Measurements from ENCODE around the gene TRIM46.

- no peak for TF ChIP-seq CTCF (IDR thresholded peaks at IDR 0.05)
- TF ChIP-seq SIN3A (IDR thresholded peaks at IDR 0.05; ENCODE audit: borderline replicate concordance, insufficient read depth, low read depth, low read length), result no peak
- TF ChIP-seq POLR2AphosphoS5 (IDR thresholded peaks at IDR 0.05; ENCODE audit: low read depth, low read length), result no peak
Observed at GRCh38 chr1:155133799-155134281, 39.8 kb upstream of the TRIM46 start.

All from Panc1 (cell line).